Body of pancreas (tissue), 4 donors: ENCODE data around the gene SELENBP1. TPM values are rescaled to one million over a fixed set of nuclear protein-coding genes. Genes with fewer than 3 reads are reported as not detected.

Experiments used
- ATAC-seq: fragments of 150-250 bp; one replicate; pipeline ENCODE4 v1.9.1; 2016
- DNase-seq, 4 donors: peaks; one replicate each; pipeline ENCODE4 v3.0.0-alpha.2; 2019
- H3K27ac ChIP-seq, 4 donors: fragments of 200-600 bp; sonication (generic); 1 replicate in 3 of 4; 2 replicates in 1 of 4; pipeline versions ENCODE4 v1.5.1 to v1.6.1; 2016 to 2019; ENCODE audit warnings: mild to moderate bottlenecking in 1 of 4, mixed read lengths in 1 of 4, moderate library complexity in 1 of 4
- H3K27me3 ChIP-seq, 2 donors: fragments of 200-600 bp; sonication (generic); one replicate each; pipeline ENCODE4 v1.6.0; 2016; ENCODE audit warnings: mild to moderate bottlenecking in 1 of 2
- H3K36me3 ChIP-seq, 2 donors: fragments of 200-600 bp; sonication (generic); replicated peaks in 1 of 2; 2 replicates each; pipeline ENCODE4 v1.5.1; 2016; ENCODE audit warnings: low read depth in 2 of 2; ENCODE audit not compliant: insufficient read depth in 1 of 2
- H3K4me1 ChIP-seq: fragments of 200-600 bp; sonication (generic); one replicate; pipeline ENCODE4 v1.6.0; 2016
- H3K4me3 ChIP-seq, 2 donors: fragments of 200-600 bp; sonication (generic); 1 replicate in 1 of 2; 2 replicates in 1 of 2; pipeline ENCODE4 v1.5.1; 2016 to 2019
- H3K9me3 ChIP-seq, 3 donors: fragments of 200-600 bp; sonication (generic); 1 replicate in 2 of 3; 2 replicates in 1 of 3; pipeline ENCODE4 v1.5.1; 2016
- CTCF ChIP-seq, 7 experiments: fragments of 450-650 bp in 4 of 7; fragments of 200-600 bp in 3 of 7; sonication (generic) in 3 of 7; IDR thresholded peaks; one replicate each; pipeline ENCODE4 v1.5.1; 2016 to 2019; ENCODE audit warnings: antibody characterized with exemption in 7 of 7
- POLR2A ChIP-seq, 3 donors: fragments of 450-650 bp; IDR thresholded peaks; one replicate each; pipeline ENCODE4 v1.6.1; 2016; ENCODE audit warnings: antibody characterized with exemption in 3 of 3, mild to moderate bottlenecking in 2 of 3
- WGBS, 2 donors: methylation state at CpG; one replicate each; pipeline ENCODE4 v1.1.5; 2017; 5-methylcytosine and 5-hydroxymethylcytosine counted together
- intact Hi-C: fragments of 100-400 bp; cut with DNase I; formaldehyde crosslinking; loops from one replicate; pipeline ENCODE4 v1.15.1; 2023
- total RNA-seq, 2 donors: library from RNA; depleted of rRNA; stranded (reverse); fragments of >200 nt; gene quantifications; one replicate each; pipeline ENCODE4 v1.1.0, GENCODE V29; 2016

The SELENBP1 gene
- total RNA-seq, 2 donors from 2014 or later = 52.1 to 106 TPM

GRCh38 chr1:151411884-151412283, 39.4 kb upstream of the SELENBP1 start:
- Histone ChIP-seq H3K9me3 (no peaks in the 10 kb centered on the region), H3K36me3 (peaks cover 0 to 54% of the 10 kb centered on the region in 2 donors), H3K27me3 (no peaks in the 10 kb centered on the region), H3K4me3 (no peak overlapping the region), H3K27ac (no peak overlapping the region), H3K4me1 (no peaks in the 10 kb centered on the region)
- DNase-seq (no peak), ATAC-seq (no peak)
- WGBS, 2 donors = 88 to 93% methylated on average over 2 of the region's 2 CpGs
- TF ChIP-seq POLR2A (IDR thresholded peaks at IDR 0.05) (no peak), CTCF (IDR thresholded peaks at IDR 0.05) (no peak)
- intact Hi-C loops = no loop called here

GRCh38 chr1:151408891-151409290, 36.4 kb upstream of the SELENBP1 start:
- H3K9me3 ChIP-seq = no peaks in the 10 kb centered on the region
- H3K36me3 ChIP-seq = peaks cover 0 to 66% of the 10 kb centered on the region in 2 donors
- H3K4me3 ChIP-seq = no peak overlapping the region
- no peaks in the 10 kb centered on the region for H3K4me1 ChIP-seq
- no peak for TF ChIP-seq POLR2A (IDR thresholded peaks at IDR 0.05)
- TF ChIP-seq CTCF (IDR thresholded peaks at IDR 0.05) = no peak
- no peak overlapping the region for H3K27ac ChIP-seq
- DNase-seq (no peak), ATAC-seq (no peak)
- no peaks in the 10 kb centered on the region for H3K27me3 ChIP-seq
- intact Hi-C loops = no loop called here

- no peak for ATAC-seq
- TF ChIP-seq CTCF (IDR thresholded peaks at IDR 0.05) (no peak), POLR2A (IDR thresholded peaks at IDR 0.05) (no peak)
- intact Hi-C loops = no loop called here
- WGBS, 2 donors = 89 to 91% methylated on average over 3 of the region's 3 CpGs
- H3K27ac ChIP-seq = no peak overlapping the region
- H3K4me3 ChIP-seq = no peak overlapping the region
- H3K36me3 ChIP-seq = peaks cover 0 to 61% of the 10 kb centered on the region in 2 donors
- no peak for DNase-seq
- H3K9me3 ChIP-seq = no peaks in the 10 kb centered on the region
- H3K27me3 ChIP-seq = no peaks in the 10 kb centered on the region
- no peaks in the 10 kb centered on the region for H3K4me1 ChIP-seq
Observed at GRCh38 chr1:151407304-151407703, 34.8 kb upstream of the SELENBP1 start.

GRCh38 chr1:151406176-151406575, 33.7 kb upstream of the SELENBP1 start:
- Histone ChIP-seq H3K36me3 (peaks cover 0 to 53% of the 10 kb centered on the region in 2 donors), H3K9me3 (no peaks in the 10 kb centered on the region), H3K4me1 (peaks cover 3% of the 10 kb centered on the region), H3K4me3 (no peak overlapping the region), H3K27me3 (no peaks in the 10 kb centered on the region), H3K27ac (no peak overlapping the region)
- no peak for TF ChIP-seq POLR2A (IDR thresholded peaks at IDR 0.05)
- TF ChIP-seq CTCF (IDR thresholded peaks at IDR 0.05) = no peak
- DNase-seq (no peak), ATAC-seq (no peak)
- intact Hi-C loops = no loop called here
- 85 to 88% methylated on average over 8 of the region's 8 CpGs for WGBS, 2 donors

- H3K4me3 ChIP-seq = no peak overlapping the region
- ATAC-seq (no peak), DNase-seq (no peak)
- WGBS, 2 donors = 80 to 86% methylated on average over 10 to 13 of the region's 13 CpGs
- intact Hi-C loops = no loop called here
- no peaks in the 10 kb centered on the region for H3K9me3 ChIP-seq
- peaks cover 11% of the 10 kb centered on the region for H3K4me1 ChIP-seq
- no peak overlapping the region for H3K27ac ChIP-seq
- H3K27me3 ChIP-seq = no peaks in the 10 kb centered on the region
- TF ChIP-seq CTCF (IDR thresholded peaks at IDR 0.05) = no peak
- peaks cover 0 to 48% of the 10 kb centered on the region in 2 donors for H3K36me3 ChIP-seq
Observed at GRCh38 chr1:151405187-151405951, 32.9 kb upstream of the SELENBP1 start.
